Activated naive CD4-positive, alpha-beta T cell treated with anti-CD3 and anti-CD28 coated beads for 36 hours (primary cell): ENCODE measurements around the gene CRADD. TPM values are rescaled to one million over a fixed set of nuclear protein-coding genes. Genes with fewer than 3 reads are reported as not detected.

Experiments used
- CTCF ChIA-PET: fragments of 350-600 bp; sonication (Branson Sonifier 250); formaldehyde crosslinking; loops from one replicate; lab custom pipeline; 2021; ENCODE audit warnings: antibody characterized with exemption; lab: Charles Lee
- DNase-seq: peaks from one replicate; pipeline ENCODE4 v3.0.0-alpha.2; 2020
- H3K27ac Mint-ChIP-seq: one replicate; pipeline ENCODE4 v1.8.0; 2021; ENCODE audit warnings: mild to moderate bottlenecking, mixed read lengths
- H3K27me3 Mint-ChIP-seq: one replicate; pipeline ENCODE4 v1.8.0; 2021; ENCODE audit warnings: low read depth, mixed read lengths
- H3K36me3 Mint-ChIP-seq: one replicate; pipeline ENCODE4 v1.8.0; 2021; ENCODE audit warnings: low read depth, mixed read lengths
- H3K4me1 Mint-ChIP-seq: one replicate; pipeline ENCODE4 v1.8.0; 2021; ENCODE audit warnings: low read depth, mixed read lengths
- H3K4me3 Mint-ChIP-seq: one replicate; pipeline ENCODE4 v1.8.0; 2021; ENCODE audit warnings: mild to moderate bottlenecking, moderate library complexity, mixed read lengths
- H3K9me3 Mint-ChIP-seq: one replicate; pipeline ENCODE4 v1.8.0; 2021; ENCODE audit warnings: mixed read lengths
- intact Hi-C: fragments of 100-400 bp; cut with micrococcal nuclease; formaldehyde crosslinking; loops from one replicate; pipeline ENCODE4 v1.15.1; 2023
- total RNA-seq, 2 experiments: library from RNA; stranded (reverse); gene quantifications; one replicate each; pipeline ENCODE4 v1.2.3, GENCODE V29; 2021

CRADD gene
- total RNA-seq, 2 experiments from 2014 or later, result 14.3 to 15.6 TPM

DNA sequence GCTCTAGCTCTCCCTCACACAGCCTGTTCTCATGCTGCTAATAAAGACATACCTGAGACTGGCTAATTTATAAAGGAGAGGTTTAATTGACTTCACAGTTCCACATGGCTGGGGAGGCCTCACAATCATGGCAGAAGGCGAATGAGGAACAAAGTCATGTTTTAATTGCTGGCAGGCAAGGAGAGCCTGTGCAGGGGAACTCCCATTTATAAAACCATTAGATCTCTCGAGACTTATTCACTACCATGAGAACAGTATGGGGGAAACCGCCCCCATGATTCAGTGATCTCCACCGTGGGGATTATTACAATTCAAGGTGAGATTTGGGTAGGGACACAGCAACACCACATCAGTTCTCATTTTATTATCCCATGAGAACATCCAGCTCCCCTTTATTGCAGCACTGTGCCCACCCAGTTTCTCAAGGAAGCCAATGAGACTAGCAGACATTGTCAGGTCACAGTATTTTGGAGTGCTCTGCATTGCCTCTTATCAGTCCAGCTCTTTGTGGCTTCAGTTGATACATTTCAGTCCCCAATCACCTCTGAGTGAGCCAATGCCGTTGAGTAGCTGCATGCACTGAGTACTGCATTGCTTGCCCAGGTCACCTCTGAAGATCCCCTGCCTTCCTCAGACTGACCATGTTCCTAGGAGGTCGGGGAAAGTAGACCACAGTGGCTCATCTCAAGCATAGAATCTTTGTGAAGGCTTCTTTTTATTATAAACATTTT lies 131.2 kb downstream of the CRADD start:
- Mint-ChIP-seq H3K4me1 (peaks cover 37% of the 10 kb centered on the region), H3K4me3 (no peak overlapping the region), H3K27me3 (no peaks in the 10 kb centered on the region), H3K27ac (no peak overlapping the region), H3K36me3 (peaks cover 5% of the 10 kb centered on the region), H3K9me3 (no peaks in the 10 kb centered on the region)
- no peak for DNase-seq
- intact Hi-C loops, result no loop called here
- CTCF ChIA-PET, result no interaction called here

GRCh38 chr12:93812626-93813025 lies 135.5 kb downstream of the CRADD start:
- Mint-ChIP-seq H3K4me3 (no peak overlapping the region), H3K4me1 (peaks cover 12% of the 10 kb centered on the region)

DNA sequence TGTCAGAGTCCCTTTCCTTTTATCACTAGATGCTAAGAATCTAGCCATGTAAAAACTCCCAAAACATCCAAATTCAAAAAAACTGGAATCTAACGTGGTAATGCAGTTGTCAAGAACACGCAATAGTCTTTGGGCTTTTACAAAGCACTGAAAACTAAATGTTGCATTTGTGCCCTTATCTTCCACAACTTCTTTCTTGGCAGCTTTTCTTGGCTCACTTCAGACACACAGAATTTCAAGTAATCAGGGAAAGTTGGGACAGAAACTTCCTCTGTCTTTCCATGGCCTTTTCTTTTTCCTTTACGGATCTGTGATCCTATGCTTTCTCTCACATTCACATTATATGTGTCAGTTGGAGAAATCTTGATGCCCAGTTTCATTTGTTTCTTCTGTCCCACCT lies 136.0 kb downstream of the CRADD start:
- no peaks in the 10 kb centered on the region for H3K27me3 Mint-ChIP-seq
- intact Hi-C loops, result no loop called here
- H3K4me3 Mint-ChIP-seq, result no peak overlapping the region
- H3K4me1 Mint-ChIP-seq, result peaks cover 9% of the 10 kb centered on the region
- CTCF ChIA-PET, result no interaction called here
- no peak for DNase-seq
- H3K27ac Mint-ChIP-seq, result no peak overlapping the region
- peaks cover 5% of the 10 kb centered on the region for H3K36me3 Mint-ChIP-seq
- H3K9me3 Mint-ChIP-seq, result no peaks in the 10 kb centered on the region

More at GRCh38 chr12:93812626-93813025, 135.5 kb downstream of the CRADD start:
- Mint-ChIP-seq H3K27ac (no peak overlapping the region), H3K27me3 (no peaks in the 10 kb centered on the region), H3K36me3 (peaks cover 4% of the 10 kb centered on the region), H3K9me3 (no peaks in the 10 kb centered on the region)
- intact Hi-C loops, result no loop called here
- no peak for DNase-seq
- CTCF ChIA-PET, result interaction anchor here (0.6 kb wide), 2 partner anchors 50 to 887 kb away, joined by 3 to 6 read pairs; no protein-coding TSS in a partner anchor

DNA sequence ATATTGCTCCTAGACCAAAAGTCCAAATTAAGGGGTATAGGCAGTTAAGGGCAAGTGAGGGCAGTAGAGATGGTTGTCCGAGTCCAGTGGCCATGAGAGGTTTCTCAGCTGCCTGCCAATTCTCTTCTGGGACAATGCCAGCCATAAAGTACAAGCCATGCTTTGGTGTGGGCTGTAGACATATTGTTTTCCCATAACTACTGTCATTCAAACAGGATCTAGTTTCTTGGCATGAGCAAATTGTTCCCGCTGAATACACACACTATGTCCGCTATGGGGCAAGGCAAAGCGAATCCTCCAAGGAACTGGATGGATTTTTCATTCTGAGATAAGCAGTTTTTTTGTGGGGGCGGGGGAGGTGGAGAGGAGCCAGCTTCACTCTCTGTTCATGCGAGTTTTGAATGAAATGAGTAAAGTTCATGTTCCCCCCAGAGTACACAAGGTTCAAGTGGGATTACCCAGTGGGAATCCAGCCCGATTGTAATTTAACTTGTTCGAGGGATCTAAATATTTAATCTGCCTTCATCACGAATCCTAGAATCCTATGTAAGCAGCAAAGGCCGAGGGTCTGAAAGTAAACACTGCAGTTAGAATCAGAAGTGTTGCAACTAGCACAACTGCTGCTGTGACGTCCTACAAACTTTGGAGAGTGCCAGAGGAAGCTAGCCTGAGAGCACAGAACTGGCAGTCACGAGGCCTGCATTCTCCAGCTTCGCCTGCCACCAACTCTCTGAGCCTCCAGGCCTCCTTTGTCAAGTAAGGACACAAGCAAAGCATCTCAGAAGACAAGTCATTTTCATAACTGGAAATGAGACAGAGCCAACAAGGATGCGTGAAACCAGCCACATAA lies 137.0 kb downstream of the CRADD start:
- intact Hi-C loops, result no loop called here
- Mint-ChIP-seq H3K27ac (no peak overlapping the region), H3K27me3 (no peaks in the 10 kb centered on the region), H3K36me3 (peaks cover 5% of the 10 kb centered on the region), H3K9me3 (no peaks in the 10 kb centered on the region), H3K4me1 (peaks cover 6% of the 10 kb centered on the region), H3K4me3 (no peak overlapping the region)
- peak; percentile 30 for DNase-seq
- CTCF ChIA-PET, result no interaction called here

GRCh38 chr12:93818488-93819049 lies 141.4 kb downstream of the CRADD start:
- H3K27me3 Mint-ChIP-seq, result no peaks in the 10 kb centered on the region
- no peak overlapping the region for H3K4me3 Mint-ChIP-seq
- DNase-seq, result no peak
- H3K36me3 Mint-ChIP-seq, result peaks cover 5% of the 10 kb centered on the region
- H3K9me3 Mint-ChIP-seq, result no peaks in the 10 kb centered on the region
- H3K27ac Mint-ChIP-seq, result no peak overlapping the region
- H3K4me1 Mint-ChIP-seq, result peaks cover 8% of the 10 kb centered on the region
- CTCF ChIA-PET, result no interaction called here
- intact Hi-C loops, result no loop called here

DNA sequence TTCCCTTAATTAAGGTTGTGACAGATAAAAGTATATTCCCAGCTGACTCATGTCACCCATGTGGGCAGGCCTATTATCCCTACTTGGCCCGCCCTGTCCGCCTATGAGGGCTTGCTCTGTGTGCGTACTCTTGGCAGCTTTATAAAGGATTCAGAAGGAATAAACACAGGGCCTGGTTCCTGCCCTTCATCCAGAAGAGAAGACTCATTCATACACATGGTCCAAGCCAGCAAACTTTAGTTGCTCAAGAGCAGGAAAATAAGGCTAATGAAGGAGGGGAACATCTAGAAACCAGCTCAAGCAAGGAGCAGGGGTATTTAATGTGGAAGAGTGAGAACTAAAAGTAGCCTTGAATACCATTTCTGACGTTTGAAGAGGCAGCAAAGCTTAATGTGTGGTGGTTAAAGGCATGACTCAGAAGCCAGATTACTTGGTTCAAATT lies 141.9 kb downstream of the CRADD start:
- H3K27ac Mint-ChIP-seq, result no peak overlapping the region
- CTCF ChIA-PET, result no interaction called here
- intact Hi-C loops, result no loop called here
- H3K36me3 Mint-ChIP-seq, result peaks cover 5% of the 10 kb centered on the region
- no peak for DNase-seq
- H3K4me3 Mint-ChIP-seq, result no peak overlapping the region
- peaks cover 7% of the 10 kb centered on the region for H3K4me1 Mint-ChIP-seq
- H3K27me3 Mint-ChIP-seq, result no peaks in the 10 kb centered on the region
- no peaks in the 10 kb centered on the region for H3K9me3 Mint-ChIP-seq

- Mint-ChIP-seq H3K4me1 (peaks cover 2% of the 10 kb centered on the region), H3K27me3 (no peaks in the 10 kb centered on the region), H3K27ac (no peak overlapping the region), H3K9me3 (no peaks in the 10 kb centered on the region), H3K4me3 (no peak overlapping the region), H3K36me3 (peaks cover 2% of the 10 kb centered on the region)
- no peak for DNase-seq
- CTCF ChIA-PET, result interaction anchor here (0.6 to 1.4 kb wide), 3 partner anchors 33 to 62 kb away, joined by 4 to 6 read pairs (median 6); no protein-coding TSS in a partner anchor
- intact Hi-C loops, result no loop called here
Measured at GRCh38 chr12:93823616-93824391, 146.6 kb downstream of the CRADD start.

- intact Hi-C loops, result no loop called here
- Mint-ChIP-seq H3K27me3 (no peaks in the 10 kb centered on the region), H3K9me3 (no peaks in the 10 kb centered on the region), H3K27ac (no peak overlapping the region), H3K4me1 (peaks cover 2% of the 10 kb centered on the region), H3K4me3 (no peak overlapping the region), H3K36me3 (peaks cover 2% of the 10 kb centered on the region)
- CTCF ChIA-PET, result interaction anchor here (1.2 kb wide), 1 partner anchor 63 kb away, joined by 4 read pairs; no protein-coding TSS in a partner anchor
- no peak for DNase-seq
Measured at GRCh38 chr12:93824514-93825500, 147.6 kb downstream of the CRADD start.

DNA sequence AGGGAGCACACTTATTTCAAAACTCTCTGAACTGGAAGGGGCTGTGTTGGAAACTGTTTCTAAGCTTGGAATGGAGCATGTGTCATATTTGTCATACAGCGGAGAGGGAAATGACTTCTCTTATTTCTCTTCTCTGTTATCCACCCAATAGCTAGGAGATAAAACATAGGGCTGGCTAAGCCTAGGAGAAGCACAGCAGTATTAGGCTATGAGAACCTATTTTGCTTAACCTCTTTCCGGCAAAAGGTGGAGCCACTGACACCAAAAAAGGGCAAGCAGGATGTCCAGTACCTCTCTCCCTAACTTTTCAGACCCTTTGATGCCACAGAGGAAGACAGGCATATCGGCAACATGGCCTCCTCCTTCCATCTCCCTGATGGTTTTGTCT lies 148.3 kb downstream of the CRADD start:
- no peak for DNase-seq
- Mint-ChIP-seq H3K9me3 (no peaks in the 10 kb centered on the region), H3K36me3 (peaks cover 2% of the 10 kb centered on the region), H3K4me1 (peaks cover 2% of the 10 kb centered on the region), H3K27ac (no peak overlapping the region), H3K27me3 (no peaks in the 10 kb centered on the region), H3K4me3 (no peak overlapping the region)
- CTCF ChIA-PET, result interaction anchor here (0.6 kb wide), 1 partner anchor 241 kb away, joined by 6 read pairs; no protein-coding TSS in a partner anchor
- intact Hi-C loops, result no loop called here

GRCh38 chr12:93825931-93826555 lies 148.9 kb downstream of the CRADD start:
- intact Hi-C loops, result no loop called here
- Mint-ChIP-seq H3K36me3 (peaks cover 2% of the 10 kb centered on the region), H3K4me1 (peaks cover 2% of the 10 kb centered on the region), H3K9me3 (no peaks in the 10 kb centered on the region), H3K27me3 (no peaks in the 10 kb centered on the region), H3K27ac (no peak overlapping the region), H3K4me3 (no peak overlapping the region)
- DNase-seq, result no peak
- CTCF ChIA-PET, result interaction anchor here (0.6 kb wide), 1 partner anchor 242 kb away, joined by 6 read pairs; no protein-coding TSS in a partner anchor
